NT2/D1 (cell line): Measurements from ENCODE around the gene PLRG1.

Experiments used
- DNase-seq: peaks from one replicate; pipeline ENCODE4 v3.0.0-alpha.2; 2011; ENCODE audit warnings: low read depth, low spot score
- H3K27me3 ChIP-seq: 2 replicates; pipeline ENCODE4 v1.6.0; 2011; ENCODE audit warnings: mild to moderate bottlenecking; ENCODE audit not compliant: insufficient read length, insufficient read depth
- H3K36me3 ChIP-seq: 2 replicates; pipeline ENCODE4 v1.6.1; 2011; ENCODE audit warnings: mild to moderate bottlenecking, low read length, mixed read lengths; ENCODE audit not compliant: insufficient read depth, insufficient read length
- H3K4me1 ChIP-seq: 2 replicates; pipeline ENCODE4 v1.5.1; 2011; ENCODE audit not compliant: insufficient read depth, insufficient read length
- H3K4me3 ChIP-seq: 2 replicates; pipeline ENCODE4 v1.5.1; 2011; ENCODE audit warnings: low read depth; ENCODE audit not compliant: insufficient read length
- H3K9ac ChIP-seq: 2 replicates; pipeline ENCODE4 v1.6.0; 2011; ENCODE audit warnings: low read depth; ENCODE audit not compliant: insufficient read length
- H3K9me3 ChIP-seq: 2 replicates; pipeline ENCODE4 v1.5.1; 2011; ENCODE audit warnings: mild to moderate bottlenecking, low read length; ENCODE audit not compliant: insufficient read depth
- SUZ12 ChIP-seq: IDR thresholded peaks from 2 replicates; pipeline ENCODE4 v1.6.1; 2011; ENCODE audit not compliant: insufficient read length, insufficient read depth; ENCODE audit errors: extremely low read depth
- YY1 ChIP-seq: IDR thresholded peaks from 2 replicates; pipeline ENCODE4 v1.6.1; 2011; ENCODE audit not compliant: insufficient read length, insufficient read depth
- ZNF274 ChIP-seq: IDR thresholded peaks from 2 replicates; pipeline ENCODE4 v1.6.1; 2011; ENCODE audit warnings: mild to moderate bottlenecking, low read depth, low read length

PLRG1 gene

GRCh38 chr4:154489558-154490233 lies 60.5 kb downstream of the PLRG1 start:
- Histone ChIP-seq H3K9me3 (no peaks in the 10 kb centered on the region; the same call in 1 of the 2 replicates), H3K36me3 (no peaks in the 10 kb centered on the region), H3K4me3 (no peak overlapping the region), H3K9ac (no peak overlapping the region), H3K27me3 (peaks cover 14% of the 10 kb centered on the region), H3K4me1 (no peaks in the 10 kb centered on the region)
- DNase-seq = no peak
- TF ChIP-seq YY1 = no peak
- no peak for TF ChIP-seq ZNF274
- no peak for TF ChIP-seq SUZ12

- DNase-seq = no peak
- peaks cover 14% of the 10 kb centered on the region for H3K27me3 ChIP-seq
- no peak overlapping the region for H3K9ac ChIP-seq
- TF ChIP-seq ZNF274 (no peak), SUZ12 (no peak), YY1 (no peak)
- H3K4me1 ChIP-seq = no peaks in the 10 kb centered on the region
- no peak overlapping the region for H3K4me3 ChIP-seq
- H3K36me3 ChIP-seq = no peaks in the 10 kb centered on the region
- no peaks in the 10 kb centered on the region; the same call in 1 of the 2 replicates for H3K9me3 ChIP-seq
Observed at GRCh38 chr4:154487145-154487544, 63.1 kb downstream of the PLRG1 start.

- no peak for DNase-seq
- H3K9ac ChIP-seq = no peak overlapping the region
- no peaks in the 10 kb centered on the region for H3K36me3 ChIP-seq
- no peaks in the 10 kb centered on the region for H3K4me1 ChIP-seq
- H3K9me3 ChIP-seq = no peaks in the 10 kb centered on the region; the same call in 1 of the 2 replicates
- peaks cover 7% of the 10 kb centered on the region for H3K27me3 ChIP-seq
- TF ChIP-seq YY1 (no peak), SUZ12 (no peak), ZNF274 (no peak)
- no peak overlapping the region for H3K4me3 ChIP-seq
Observed at GRCh38 chr4:154485127-154485773, 65.0 kb downstream of the PLRG1 start.
